Measurements from ENCODE around the gene FGF22.

DNA sequence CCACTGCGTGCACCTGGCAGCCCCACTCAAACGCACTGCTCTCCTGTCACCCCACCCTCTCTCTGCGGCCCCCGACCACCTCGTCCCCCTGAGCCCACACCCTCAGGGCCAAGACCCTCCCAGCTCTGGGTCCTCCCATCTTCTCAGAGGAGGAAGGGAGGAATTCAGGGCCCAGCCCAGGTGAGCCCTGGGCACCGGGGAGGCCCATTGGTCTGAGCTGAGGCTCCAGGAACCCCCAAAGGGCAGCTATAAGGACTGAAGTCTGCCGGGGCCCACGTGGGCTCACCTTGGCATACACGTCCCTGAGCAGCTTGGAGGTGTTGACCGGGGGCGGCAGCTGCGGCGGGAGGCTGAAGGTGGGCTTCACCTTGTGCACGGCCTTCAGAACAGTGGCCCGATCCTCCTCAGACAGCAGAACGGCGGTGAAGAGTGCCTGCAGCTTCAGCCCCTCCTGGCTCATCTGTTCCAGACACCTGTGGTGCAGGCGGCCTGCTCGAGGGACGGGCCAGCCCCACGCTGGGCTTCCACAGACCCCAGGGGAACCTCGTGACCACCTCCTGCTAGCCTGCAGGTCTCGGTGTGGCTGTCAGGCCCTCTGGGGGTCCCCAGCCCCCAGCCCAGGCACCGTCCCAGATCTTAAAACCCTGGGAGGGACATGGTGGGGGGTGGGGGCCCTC lies 15.1 kb upstream of the FGF22 start:
- TF ChIP-seq, protein P1, sequence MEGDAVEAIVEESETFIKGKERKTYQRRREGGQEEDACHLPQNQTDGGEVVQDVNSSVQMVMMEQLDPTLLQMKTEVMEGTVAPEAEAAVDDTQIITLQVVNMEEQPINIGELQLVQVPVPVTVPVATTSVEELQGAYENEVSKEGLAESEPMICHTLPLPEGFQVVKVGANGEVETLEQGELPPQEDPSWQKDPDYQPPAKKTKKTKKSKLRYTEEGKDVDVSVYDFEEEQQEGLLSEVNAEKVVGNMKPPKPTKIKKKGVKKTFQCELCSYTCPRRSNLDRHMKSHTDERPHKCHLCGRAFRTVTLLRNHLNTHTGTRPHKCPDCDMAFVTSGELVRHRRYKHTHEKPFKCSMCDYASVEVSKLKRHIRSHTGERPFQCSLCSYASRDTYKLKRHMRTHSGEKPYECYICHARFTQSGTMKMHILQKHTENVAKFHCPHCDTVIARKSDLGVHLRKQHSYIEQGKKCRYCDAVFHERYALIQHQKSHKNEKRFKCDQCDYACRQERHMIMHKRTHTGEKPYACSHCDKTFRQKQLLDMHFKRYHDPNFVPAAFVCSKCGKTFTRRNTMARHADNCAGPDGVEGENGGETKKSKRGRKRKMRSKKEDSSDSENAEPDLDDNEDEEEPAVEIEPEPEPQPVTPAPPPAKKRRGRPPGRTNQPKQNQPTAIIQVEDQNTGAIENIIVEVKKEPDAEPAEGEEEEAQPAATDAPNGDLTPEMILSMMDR (IDR thresholded peaks at IDR 0.05; ENCODE audit: control extremely low read depth in 1 of 3, insufficient read depth in 1 of 3, low read depth in 1 of 3, low read length in 3 of 3), result no peak
- TF ChIP-seq TCF12 (IDR thresholded peaks at IDR 0.05; ENCODE audit: low read depth, low read length) (no peak), POLR2A (IDR thresholded peaks at IDR 0.05; ENCODE audit: control extremely low read depth in 1 of 2, low read depth in 2 of 2, low read length in 2 of 2) (no peak), MAFK (IDR thresholded peaks at IDR 0.05; ENCODE audit: low read depth, low read length) (no peak), TAF1 (IDR thresholded peaks at IDR 0.05; ENCODE audit: low read depth, low read length) (no peak), YY1 (IDR thresholded peaks at IDR 0.05; ENCODE audit: low read depth, low read length) (no peak), SUZ12 (IDR thresholded peaks at IDR 0.05; ENCODE audit: low read length) (no peak), EZH2 (IDR thresholded peaks at IDR 0.05; ENCODE audit: low read depth, low read length, severe bottlenecking) (no peak), HDAC6 (IDR thresholded peaks at IDR 0.05; ENCODE audit: low read depth, low read length) (no peak), SP1 (IDR thresholded peaks at IDR 0.05; ENCODE audit: low read depth, low read length) (no peak), CBX5 (IDR thresholded peaks at IDR 0.05; ENCODE audit: low read depth, low read length) (no peak), BCL11A (IDR thresholded peaks at IDR 0.05; ENCODE audit: low read depth in 2 of 2, low read length in 2 of 2) (no peak)
- TF ChIP-seq, protein P2, sequence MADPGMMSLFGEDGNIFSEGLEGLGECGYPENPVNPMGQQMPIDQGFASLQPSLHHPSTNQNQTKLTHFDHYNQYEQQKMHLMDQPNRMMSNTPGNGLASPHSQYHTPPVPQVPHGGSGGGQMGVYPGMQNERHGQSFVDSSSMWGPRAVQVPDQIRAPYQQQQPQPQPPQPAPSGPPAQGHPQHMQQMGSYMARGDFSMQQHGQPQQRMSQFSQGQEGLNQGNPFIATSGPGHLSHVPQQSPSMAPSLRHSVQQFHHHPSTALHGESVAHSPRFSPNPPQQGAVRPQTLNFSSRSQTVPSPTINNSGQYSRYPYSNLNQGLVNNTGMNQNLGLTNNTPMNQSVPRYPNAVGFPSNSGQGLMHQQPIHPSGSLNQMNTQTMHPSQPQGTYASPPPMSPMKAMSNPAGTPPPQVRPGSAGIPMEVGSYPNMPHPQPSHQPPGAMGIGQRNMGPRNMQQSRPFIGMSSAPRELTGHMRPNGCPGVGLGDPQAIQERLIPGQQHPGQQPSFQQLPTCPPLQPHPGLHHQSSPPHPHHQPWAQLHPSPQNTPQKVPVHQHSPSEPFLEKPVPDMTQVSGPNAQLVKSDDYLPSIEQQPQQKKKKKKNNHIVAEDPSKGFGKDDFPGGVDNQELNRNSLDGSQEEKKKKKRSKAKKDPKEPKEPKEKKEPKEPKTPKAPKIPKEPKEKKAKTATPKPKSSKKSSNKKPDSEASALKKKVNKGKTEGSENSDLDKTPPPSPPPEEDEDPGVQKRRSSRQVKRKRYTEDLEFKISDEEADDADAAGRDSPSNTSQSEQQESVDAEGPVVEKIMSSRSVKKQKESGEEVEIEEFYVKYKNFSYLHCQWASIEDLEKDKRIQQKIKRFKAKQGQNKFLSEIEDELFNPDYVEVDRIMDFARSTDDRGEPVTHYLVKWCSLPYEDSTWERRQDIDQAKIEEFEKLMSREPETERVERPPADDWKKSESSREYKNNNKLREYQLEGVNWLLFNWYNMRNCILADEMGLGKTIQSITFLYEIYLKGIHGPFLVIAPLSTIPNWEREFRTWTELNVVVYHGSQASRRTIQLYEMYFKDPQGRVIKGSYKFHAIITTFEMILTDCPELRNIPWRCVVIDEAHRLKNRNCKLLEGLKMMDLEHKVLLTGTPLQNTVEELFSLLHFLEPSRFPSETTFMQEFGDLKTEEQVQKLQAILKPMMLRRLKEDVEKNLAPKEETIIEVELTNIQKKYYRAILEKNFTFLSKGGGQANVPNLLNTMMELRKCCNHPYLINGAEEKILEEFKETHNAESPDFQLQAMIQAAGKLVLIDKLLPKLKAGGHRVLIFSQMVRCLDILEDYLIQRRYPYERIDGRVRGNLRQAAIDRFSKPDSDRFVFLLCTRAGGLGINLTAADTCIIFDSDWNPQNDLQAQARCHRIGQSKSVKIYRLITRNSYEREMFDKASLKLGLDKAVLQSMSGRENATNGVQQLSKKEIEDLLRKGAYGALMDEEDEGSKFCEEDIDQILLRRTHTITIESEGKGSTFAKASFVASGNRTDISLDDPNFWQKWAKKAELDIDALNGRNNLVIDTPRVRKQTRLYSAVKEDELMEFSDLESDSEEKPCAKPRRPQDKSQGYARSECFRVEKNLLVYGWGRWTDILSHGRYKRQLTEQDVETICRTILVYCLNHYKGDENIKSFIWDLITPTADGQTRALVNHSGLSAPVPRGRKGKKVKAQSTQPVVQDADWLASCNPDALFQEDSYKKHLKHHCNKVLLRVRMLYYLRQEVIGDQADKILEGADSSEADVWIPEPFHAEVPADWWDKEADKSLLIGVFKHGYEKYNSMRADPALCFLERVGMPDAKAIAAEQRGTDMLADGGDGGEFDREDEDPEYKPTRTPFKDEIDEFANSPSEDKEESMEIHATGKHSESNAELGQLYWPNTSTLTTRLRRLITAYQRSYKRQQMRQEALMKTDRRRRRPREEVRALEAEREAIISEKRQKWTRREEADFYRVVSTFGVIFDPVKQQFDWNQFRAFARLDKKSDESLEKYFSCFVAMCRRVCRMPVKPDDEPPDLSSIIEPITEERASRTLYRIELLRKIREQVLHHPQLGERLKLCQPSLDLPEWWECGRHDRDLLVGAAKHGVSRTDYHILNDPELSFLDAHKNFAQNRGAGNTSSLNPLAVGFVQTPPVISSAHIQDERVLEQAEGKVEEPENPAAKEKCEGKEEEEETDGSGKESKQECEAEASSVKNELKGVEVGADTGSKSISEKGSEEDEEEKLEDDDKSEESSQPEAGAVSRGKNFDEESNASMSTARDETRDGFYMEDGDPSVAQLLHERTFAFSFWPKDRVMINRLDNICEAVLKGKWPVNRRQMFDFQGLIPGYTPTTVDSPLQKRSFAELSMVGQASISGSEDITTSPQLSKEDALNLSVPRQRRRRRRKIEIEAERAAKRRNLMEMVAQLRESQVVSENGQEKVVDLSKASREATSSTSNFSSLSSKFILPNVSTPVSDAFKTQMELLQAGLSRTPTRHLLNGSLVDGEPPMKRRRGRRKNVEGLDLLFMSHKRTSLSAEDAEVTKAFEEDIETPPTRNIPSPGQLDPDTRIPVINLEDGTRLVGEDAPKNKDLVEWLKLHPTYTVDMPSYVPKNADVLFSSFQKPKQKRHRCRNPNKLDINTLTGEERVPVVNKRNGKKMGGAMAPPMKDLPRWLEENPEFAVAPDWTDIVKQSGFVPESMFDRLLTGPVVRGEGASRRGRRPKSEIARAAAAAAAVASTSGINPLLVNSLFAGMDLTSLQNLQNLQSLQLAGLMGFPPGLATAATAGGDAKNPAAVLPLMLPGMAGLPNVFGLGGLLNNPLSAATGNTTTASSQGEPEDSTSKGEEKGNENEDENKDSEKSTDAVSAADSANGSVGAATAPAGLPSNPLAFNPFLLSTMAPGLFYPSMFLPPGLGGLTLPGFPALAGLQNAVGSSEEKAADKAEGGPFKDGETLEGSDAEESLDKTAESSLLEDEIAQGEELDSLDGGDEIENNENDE (IDR thresholded peaks at IDR 0.05; ENCODE audit: insufficient replicate concordance, low read length), result no peak
